HG03558 (cell line): ENCODE results near the gene ACAA1.
"Not testable (repeated sequence)": the region's sequence is repeated elsewhere in the genome, so short reads cannot be mapped to it uniquely, and the experiment has no call there.

ENCODE experiments used
- ATAC-seq: cut with Tn5 transposase; IDR thresholded peaks from one replicate; pipeline ENCODE4 v1.9.1; 2021; ENCODE audit warnings: moderate number of reproducible peaks; ENCODE audit not compliant: unreplicated experiment; ENCODE audit errors: extremely low read depth

The ACAA1 gene

DNA sequence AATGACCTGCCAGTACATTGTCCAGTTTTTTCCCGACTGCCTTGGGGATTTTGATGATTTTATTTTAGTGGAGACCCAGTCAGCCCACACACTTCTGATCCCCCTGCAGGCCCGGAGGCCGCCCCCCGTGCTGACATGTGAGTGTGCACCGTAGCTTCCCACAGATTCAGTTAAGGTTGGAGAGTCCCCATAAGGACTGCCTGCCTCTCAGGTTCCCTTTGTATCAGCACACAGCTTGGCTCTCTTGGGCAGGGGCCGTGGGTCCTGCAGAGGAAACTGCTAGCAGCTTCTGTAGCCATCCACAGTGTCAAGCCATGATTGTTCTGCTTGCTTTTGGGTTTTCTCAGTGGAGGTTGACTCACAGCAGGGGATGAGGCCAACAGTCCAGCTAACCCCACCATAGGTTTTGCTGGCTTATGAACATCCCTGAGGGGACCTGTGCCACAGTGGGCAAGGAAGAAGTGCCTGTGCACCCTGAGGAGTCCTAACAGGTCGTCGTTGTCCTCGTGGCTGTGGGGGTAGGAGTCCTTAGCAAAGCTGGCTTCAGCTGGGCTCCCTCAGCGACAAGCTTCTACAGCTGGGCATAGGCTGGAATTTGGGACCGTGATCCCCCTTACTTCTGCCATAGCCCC is 51.5 kb downstream of the ACAA1 start:
- ATAC-seq = no peak

DNA sequence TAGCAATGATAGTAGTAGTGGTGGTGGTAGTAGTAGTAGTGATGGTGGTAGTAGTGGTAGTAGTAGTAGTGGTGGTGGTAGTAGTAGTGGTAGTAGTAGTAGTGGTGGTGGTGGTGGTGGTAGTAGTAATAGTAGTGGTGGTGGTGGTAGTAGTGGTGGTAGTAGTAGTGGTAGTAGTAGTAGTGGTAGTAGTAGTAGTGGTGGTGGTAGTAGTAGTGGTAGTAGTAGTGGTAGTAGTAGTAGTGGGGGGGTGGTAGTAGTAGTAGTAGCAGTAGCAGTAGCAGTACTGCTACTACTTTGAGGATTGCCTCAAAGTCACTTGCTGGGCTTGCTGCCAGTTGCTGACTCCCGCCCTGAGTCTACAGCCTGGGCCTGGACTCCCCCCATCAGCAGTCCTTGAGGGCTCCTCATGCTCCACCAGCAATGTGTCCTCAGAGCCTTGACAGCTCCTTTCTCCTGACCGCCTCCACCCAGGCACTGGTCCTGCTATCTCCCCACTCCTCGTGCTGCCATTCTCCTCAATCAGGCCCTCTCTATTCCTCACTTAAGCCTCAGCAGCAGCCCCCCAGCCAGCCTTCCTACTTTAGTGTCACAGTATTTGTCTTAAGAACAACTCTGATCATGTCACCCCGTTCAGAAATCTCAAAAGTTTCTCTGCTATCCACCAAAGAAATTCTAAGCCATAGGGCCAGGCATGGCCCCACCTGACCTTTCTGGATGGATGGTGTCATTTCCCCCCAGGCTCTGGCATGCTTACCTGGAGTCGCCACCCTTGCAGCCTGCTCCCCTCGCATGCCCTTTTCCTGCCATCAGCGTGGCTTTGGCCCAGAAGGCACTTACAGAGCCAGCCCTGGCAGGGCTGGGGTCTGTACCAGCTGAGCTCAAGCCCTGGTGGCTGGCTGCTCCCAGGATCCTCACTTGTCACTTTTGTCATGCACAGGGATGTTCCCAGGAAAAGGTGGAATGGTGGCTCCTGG is 52.3 kb downstream of the ACAA1 start:
- no peak for ATAC-seq

DNA sequence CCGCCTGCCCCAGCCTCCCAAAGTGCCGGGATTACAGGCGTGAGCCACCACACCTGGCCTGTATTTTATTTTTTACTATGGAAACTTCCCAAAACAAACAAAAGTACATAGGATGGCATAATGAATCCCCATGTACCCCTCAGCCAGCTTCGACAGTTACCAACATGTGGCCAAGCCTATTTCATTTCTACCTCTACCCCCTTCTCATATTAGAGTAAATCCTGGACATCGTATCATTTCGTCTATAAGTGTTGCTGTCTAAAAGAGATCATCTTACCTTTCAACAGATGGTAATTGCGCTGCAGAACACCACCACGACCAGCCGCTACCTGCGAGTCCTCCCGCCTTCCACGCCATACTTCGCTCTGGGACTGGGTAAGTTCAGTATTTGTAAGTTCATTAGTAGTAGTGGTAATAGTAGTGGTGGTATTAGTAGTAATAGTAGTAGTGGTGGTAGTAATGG is 53.0 kb downstream of the ACAA1 start:
- no peak for ATAC-seq

DNA sequence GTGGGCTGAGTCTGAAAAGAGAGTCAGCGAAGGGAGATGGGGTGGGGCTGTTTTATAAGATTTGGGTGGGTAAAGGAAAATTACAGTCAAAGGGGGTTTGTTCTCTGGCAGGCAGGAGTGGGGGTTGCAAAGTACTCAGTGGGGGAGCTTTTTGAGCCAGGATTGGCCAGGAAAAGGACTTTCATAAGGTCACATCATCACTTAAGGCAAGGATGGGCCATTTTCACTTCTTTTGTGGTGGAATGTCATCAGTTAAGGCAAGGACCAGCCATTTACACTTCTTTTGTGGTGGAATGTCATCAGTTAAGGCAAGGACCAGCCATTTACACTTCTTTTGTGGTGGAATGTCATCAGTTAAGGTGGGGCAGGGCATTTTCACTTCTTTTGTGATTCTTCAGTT is 53.7 kb downstream of the ACAA1 start:
- not testable (repeated sequence) for ATAC-seq

DNA sequence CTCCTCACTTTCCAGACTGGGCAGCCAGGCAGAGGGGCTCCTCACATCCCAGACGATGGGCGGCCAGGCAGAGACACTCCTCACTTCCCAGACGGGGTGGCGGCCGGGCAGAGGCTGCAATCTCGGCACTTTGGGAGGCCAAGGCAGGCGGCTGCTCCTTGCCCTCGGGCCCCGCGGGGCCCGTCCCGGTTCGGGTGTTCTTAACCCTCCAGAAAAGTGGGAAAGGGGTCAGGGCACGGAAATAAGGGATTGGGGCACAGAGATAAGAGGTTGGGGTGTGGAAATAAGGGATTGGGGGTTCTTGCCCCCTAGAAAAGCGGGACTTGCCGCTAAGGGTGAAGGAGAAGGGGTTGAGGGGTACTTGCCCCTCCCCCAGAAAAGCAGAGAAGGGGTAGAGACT is 54.6 kb downstream of the ACAA1 start:
- ATAC-seq = not testable (repeated sequence)

DNA sequence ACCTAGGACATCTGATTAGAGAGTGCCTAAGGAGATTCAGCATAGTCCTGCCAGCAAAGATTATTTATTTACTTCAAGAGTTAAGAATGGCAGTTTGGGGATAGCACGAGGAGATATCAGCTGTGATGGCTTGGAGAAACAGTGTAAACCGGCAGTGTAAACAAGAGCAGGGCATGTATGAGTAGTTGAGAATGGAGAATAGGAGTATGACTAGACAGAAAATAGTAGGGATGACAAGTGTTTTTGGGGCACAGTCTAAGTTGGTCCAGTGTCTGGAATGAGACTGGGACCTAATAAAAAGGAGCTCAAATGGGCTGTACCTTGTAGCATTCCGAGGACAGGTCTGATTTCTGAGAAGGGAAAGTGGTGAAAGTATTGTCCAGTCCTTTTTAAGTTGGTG is 59.9 kb downstream of the ACAA1 start:
- ATAC-seq = not testable (repeated sequence)
